CD4-positive, CD25-positive, alpha-beta regulatory T cell (primary cell): Measurements from ENCODE around the gene CD28. TPM values are rescaled to one million over a fixed set of nuclear protein-coding genes. Genes with fewer than 3 reads are reported as not detected.

Experiments used
- ATAC-seq, 2 donors: fragments of 150-1000 bp; cut with Tn5 transposase; one replicate each; pipeline ENCODE4 v1.10.0; 2021; ENCODE audit warnings: low read depth in 2 of 2, moderate number of reproducible peaks in 2 of 2, moderate library complexity in 1 of 2
- DNase-seq, 3 donors: peaks; one replicate each; pipeline versions ENCODE4 v3.0.0 to v3.0.0-alpha.2; 2012 to 2022; ENCODE audit warnings: mixed read lengths in 1 of 3
- H3K27ac ChIP-seq: one replicate; pipeline ENCODE4 v1.7.0; 2013; ENCODE audit warnings: mild to moderate bottlenecking, low read length; ENCODE audit not compliant: insufficient read depth, poor library complexity, severe bottlenecking
- H3K27me3 ChIP-seq: one replicate; pipeline ENCODE4 v1.7.0; 2013; ENCODE audit warnings: low read length; ENCODE audit not compliant: control insufficient read depth, insufficient read depth
- H3K36me3 ChIP-seq: one replicate; pipeline ENCODE4 v1.7.0; 2013; ENCODE audit warnings: mild to moderate bottlenecking, low read length, moderate library complexity; ENCODE audit not compliant: control insufficient read depth, insufficient read depth
- H3K4me1 ChIP-seq: 2 replicates; pipeline ENCODE4 v1.7.0; 2013; ENCODE audit warnings: mild to moderate bottlenecking, low read length; ENCODE audit not compliant: insufficient read depth, control insufficient read depth, poor library complexity, severe bottlenecking
- H3K4me3 ChIP-seq: one replicate; pipeline ENCODE4 v1.7.0; 2013; ENCODE audit warnings: low read depth, mild to moderate bottlenecking, low read length, moderate library complexity
- H3K9me3 ChIP-seq, 2 experiments: 1 replicate in 1 of 2; 2 replicates in 1 of 2; pipeline ENCODE4 v1.7.0; 2013; ENCODE audit warnings: low read length in 2 of 2, mild to moderate bottlenecking in 1 of 2, moderate library complexity in 1 of 2; ENCODE audit not compliant: control insufficient read depth in 2 of 2
- H3K27ac Mint-ChIP-seq, 3 donors: one replicate each; pipeline ENCODE4 v1.8.0; 2020 to 2022; ENCODE audit warnings: mild to moderate bottlenecking in 3 of 3, mixed read lengths in 3 of 3, moderate library complexity in 2 of 3
- H3K27me3 Mint-ChIP-seq: one replicate; pipeline ENCODE4 v1.8.0; 2022; ENCODE audit warnings: mild to moderate bottlenecking, mixed read lengths
- H3K36me3 Mint-ChIP-seq: one replicate; pipeline ENCODE4 v1.8.0; 2020; ENCODE audit warnings: mixed read lengths
- H3K4me1 Mint-ChIP-seq, 4 donors: one replicate each; pipeline ENCODE4 v1.8.0; 2020 to 2022; ENCODE audit warnings: mixed read lengths in 4 of 4, mild to moderate bottlenecking in 1 of 4
- H3K4me3 Mint-ChIP-seq, 4 donors: one replicate each; pipeline ENCODE4 v1.8.0; 2020 to 2022; ENCODE audit warnings: mild to moderate bottlenecking in 4 of 4, mixed read lengths in 4 of 4, moderate library complexity in 3 of 4
- H3K9me3 Mint-ChIP-seq, 7 donors: one replicate each; pipeline ENCODE4 v1.8.0; 2020 to 2022; ENCODE audit warnings: mixed read lengths in 7 of 7, mild to moderate bottlenecking in 3 of 7, moderate library complexity in 2 of 7
- polyA plus RNA-seq, 4 donors: library from polyadenylated mRNA; unstranded; fragments of 300-500 nt; fragmentation: Illumina TruSeq; gene quantifications; one replicate each; pipeline ENCODE4 v1.2.3, GENCODE V29; 2021
- total RNA-seq: library from RNA; stranded (reverse); gene quantifications from one replicate; pipeline ENCODE4 v1.2.3, GENCODE V29; 2022

The CD28 gene
- total and polyA plus RNA-seq, 5 donors from 2014 or later, result 92.6 to 235 (median 143) TPM

DNA sequence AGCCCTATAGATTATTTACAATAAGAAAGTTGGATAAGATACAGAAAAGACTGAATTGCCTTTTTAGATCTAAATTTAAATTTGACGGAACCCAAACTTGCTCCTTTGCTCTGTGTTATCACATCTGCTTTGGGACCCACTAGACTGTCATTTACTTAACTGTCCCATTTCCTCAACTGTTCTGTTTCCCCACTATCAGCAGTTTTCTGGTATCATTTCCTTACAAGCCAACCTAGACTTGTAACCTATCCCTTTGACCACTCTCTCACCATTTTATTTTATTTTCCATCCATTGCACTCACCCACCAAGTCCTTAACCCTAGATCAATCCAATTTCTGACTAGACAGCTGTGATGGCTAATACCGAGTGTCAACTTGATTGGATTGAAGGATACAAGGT is 38.6 kb upstream of the CD28 start:
- Mint-ChIP-seq H3K4me1 (peaks cover 0 to 14% (median 4%) of the 10 kb centered on the region in 4 donors), H3K27me3 (no peaks in the 10 kb centered on the region), H3K36me3 (no peaks in the 10 kb centered on the region), H3K4me3 (no peak overlapping the region), H3K9me3 (peaks cover 0 to 4% (median 0%) of the 10 kb centered on the region in 7 donors), H3K27ac (peak overlapping the region in 2 of 3 donors; percentile 12 to 26)
- Histone ChIP-seq H3K4me1 (no peaks in the 10 kb centered on the region), H3K27me3 (no peaks in the 10 kb centered on the region), H3K36me3 (no peaks in the 10 kb centered on the region), H3K4me3 (no peak overlapping the region), H3K9me3 (no peaks in the 10 kb centered on the region), H3K27ac (no peak overlapping the region)
- DNase-seq, result no peak
- no peak for ATAC-seq

DNA sequence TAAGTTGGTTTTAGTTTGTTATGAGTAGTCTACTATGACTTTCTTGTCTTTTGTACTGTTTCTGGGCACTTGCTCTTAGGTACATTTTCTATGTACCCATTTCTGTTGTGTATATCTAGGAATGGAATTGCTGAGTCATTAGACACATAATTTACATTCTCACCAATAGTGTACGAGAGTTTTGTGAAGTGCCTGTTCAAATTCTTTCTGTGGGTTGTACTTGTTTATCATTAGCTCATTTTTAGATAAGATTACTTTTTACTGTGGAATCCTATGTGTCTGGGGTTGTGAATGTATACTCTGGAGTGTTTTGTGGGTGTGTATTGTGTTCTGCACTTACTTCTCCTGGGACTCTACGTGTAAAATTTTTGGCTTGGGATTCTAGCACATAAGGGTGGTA is 36.6 kb upstream of the CD28 start:
- no peak overlapping the region for H3K27ac ChIP-seq
- H3K4me3 Mint-ChIP-seq, result no peak overlapping the region
- H3K27me3 ChIP-seq, result no peaks in the 10 kb centered on the region
- no peaks in the 10 kb centered on the region for H3K4me1 ChIP-seq
- H3K27me3 Mint-ChIP-seq, result no peaks in the 10 kb centered on the region
- no peaks in the 10 kb centered on the region for H3K36me3 Mint-ChIP-seq
- no peaks in the 10 kb centered on the region for H3K36me3 ChIP-seq
- no peaks in the 10 kb centered on the region for H3K9me3 ChIP-seq
- peaks cover 0 to 20% (median 7%) of the 10 kb centered on the region in 4 donors for H3K4me1 Mint-ChIP-seq
- no peak for ATAC-seq
- no peak for DNase-seq
- H3K9me3 Mint-ChIP-seq, result peaks cover 0 to 4% (median 0%) of the 10 kb centered on the region in 7 donors
- H3K4me3 ChIP-seq, result no peak overlapping the region
- no peak overlapping the region for H3K27ac Mint-ChIP-seq

DNA sequence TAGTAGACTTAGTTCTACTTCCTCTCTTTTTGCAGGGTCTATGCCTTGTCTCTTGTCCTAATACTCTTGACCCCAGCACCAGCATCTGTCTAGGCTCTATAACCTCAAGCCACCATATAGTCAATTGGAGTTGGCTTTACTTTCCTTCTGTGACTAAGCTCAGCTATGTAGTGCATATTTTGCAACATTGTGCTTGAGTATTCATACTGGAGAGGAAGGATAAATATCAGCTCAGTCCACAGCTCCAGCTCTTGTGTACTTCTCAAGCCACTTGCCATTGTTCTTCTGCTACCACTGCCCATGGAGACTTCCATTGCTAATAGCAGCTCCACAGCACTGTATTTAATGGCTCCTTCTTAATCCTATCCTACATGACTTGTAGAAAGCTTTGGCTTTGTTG is 35.5 kb upstream of the CD28 start:
- Mint-ChIP-seq H3K4me3 (no peak overlapping the region), H3K27ac (no peak overlapping the region), H3K27me3 (no peaks in the 10 kb centered on the region), H3K36me3 (no peaks in the 10 kb centered on the region), H3K4me1 (peaks cover 0 to 20% (median 8%) of the 10 kb centered on the region in 4 donors), H3K9me3 (peaks cover 0 to 4% (median 0%) of the 10 kb centered on the region in 7 donors)
- H3K4me1 ChIP-seq, result no peaks in the 10 kb centered on the region
- no peak for DNase-seq
- no peak overlapping the region for H3K27ac ChIP-seq
- ATAC-seq, result no peak
- no peaks in the 10 kb centered on the region for H3K27me3 ChIP-seq
- H3K4me3 ChIP-seq, result no peak overlapping the region
- H3K9me3 ChIP-seq, result no peaks in the 10 kb centered on the region
- H3K36me3 ChIP-seq, result no peaks in the 10 kb centered on the region

DNA sequence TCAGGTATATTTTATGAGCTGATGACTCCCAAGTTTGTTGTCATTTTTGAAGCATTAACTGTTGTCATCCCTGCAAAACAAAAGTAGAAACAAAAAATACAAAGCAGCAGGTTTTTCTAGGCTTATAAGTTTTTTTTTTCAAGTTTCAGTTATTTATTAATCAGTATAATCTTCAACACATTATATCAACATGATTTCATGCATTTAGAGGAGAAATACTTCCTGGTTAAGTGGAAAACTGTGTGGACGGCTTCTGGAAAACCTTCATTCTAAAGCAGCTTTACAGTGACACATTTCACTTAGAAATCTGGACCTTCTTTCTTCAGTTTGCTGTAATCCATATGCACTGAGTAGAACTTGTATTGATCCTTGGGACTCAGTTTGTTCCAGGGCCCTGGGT is 34.6 kb upstream of the CD28 start:
- H3K4me1 ChIP-seq, result no peaks in the 10 kb centered on the region
- Mint-ChIP-seq H3K36me3 (no peaks in the 10 kb centered on the region), H3K27ac (no peak overlapping the region), H3K4me3 (no peak overlapping the region), H3K4me1 (peaks cover 0 to 16% (median 10%) of the 10 kb centered on the region in 4 donors), H3K27me3 (no peaks in the 10 kb centered on the region), H3K9me3 (peaks cover 0 to 4% (median 0%) of the 10 kb centered on the region in 7 donors)
- H3K27ac ChIP-seq, result no peak overlapping the region
- no peak overlapping the region for H3K4me3 ChIP-seq
- no peak for DNase-seq
- no peaks in the 10 kb centered on the region for H3K36me3 ChIP-seq
- H3K27me3 ChIP-seq, result no peaks in the 10 kb centered on the region
- no peaks in the 10 kb centered on the region for H3K9me3 ChIP-seq
- ATAC-seq, result no peak

DNA sequence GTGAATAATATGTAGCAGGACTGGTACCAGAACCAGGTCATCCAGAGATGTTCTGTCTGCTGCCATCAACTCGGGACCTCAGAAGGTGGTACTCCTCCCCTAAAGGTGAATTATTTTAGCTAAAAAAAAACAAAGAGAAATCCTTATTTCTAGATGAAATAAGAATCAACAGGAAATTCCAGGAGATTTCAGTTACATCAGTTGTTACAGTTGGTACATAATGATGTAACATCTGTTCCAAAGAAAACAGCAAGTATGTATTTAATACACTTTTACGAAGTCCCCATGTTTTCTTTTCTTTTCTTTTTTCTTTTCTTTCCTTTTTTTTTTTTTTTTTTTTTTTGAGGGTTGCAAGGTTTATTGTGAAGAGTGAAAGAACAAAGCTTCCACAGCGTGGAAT is 33.6 kb upstream of the CD28 start:
- no peak overlapping the region for H3K27ac ChIP-seq
- no peaks in the 10 kb centered on the region for H3K36me3 Mint-ChIP-seq
- ATAC-seq (no peak), DNase-seq (no peak)
- no peaks in the 10 kb centered on the region for H3K27me3 ChIP-seq
- H3K36me3 ChIP-seq, result no peaks in the 10 kb centered on the region
- no peak overlapping the region for H3K4me3 ChIP-seq
- no peak overlapping the region for H3K4me3 Mint-ChIP-seq
- no peaks in the 10 kb centered on the region for H3K27me3 Mint-ChIP-seq
- peaks cover 0 to 15% (median 9%) of the 10 kb centered on the region in 4 donors for H3K4me1 Mint-ChIP-seq
- peaks cover 0 to 4% (median 1%) of the 10 kb centered on the region in 7 donors for H3K9me3 Mint-ChIP-seq
- no peaks in the 10 kb centered on the region for H3K9me3 ChIP-seq
- no peaks in the 10 kb centered on the region for H3K4me1 ChIP-seq
- H3K27ac Mint-ChIP-seq, result no peak overlapping the region

DNA sequence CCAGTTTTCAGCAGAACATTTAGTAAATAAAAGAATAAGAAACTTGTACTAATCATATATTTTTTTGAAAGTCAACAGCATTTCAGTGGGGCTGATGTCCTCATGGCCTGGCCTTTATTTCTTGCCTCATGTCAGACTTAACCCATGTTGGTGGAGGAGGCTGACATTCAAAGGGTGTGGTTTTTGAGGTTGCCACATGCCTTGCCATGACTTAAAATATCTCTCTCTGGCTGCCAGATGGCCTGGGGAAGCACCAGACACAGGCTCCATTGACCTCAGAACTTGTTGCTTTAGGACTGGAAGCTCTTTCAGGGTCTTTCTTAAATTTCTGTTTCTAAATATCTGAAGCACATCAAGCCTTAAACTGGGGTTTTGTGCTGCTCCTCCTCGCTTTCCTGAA is 32.5 kb upstream of the CD28 start:
- ATAC-seq, result no peak
- peaks cover 3% of the 10 kb centered on the region for H3K36me3 Mint-ChIP-seq
- no peak overlapping the region for H3K4me3 Mint-ChIP-seq
- H3K4me1 ChIP-seq, result no peaks in the 10 kb centered on the region
- H3K27me3 Mint-ChIP-seq, result peaks cover 2% of the 10 kb centered on the region
- peaks cover 0 to 15% (median 7%) of the 10 kb centered on the region in 4 donors for H3K4me1 Mint-ChIP-seq
- peaks cover 0 to 4% (median 1%) of the 10 kb centered on the region in 7 donors for H3K9me3 Mint-ChIP-seq
- peak overlapping the region in 1 of 3 donors; percentile 47 for H3K27ac Mint-ChIP-seq
- DNase-seq, result peak in 1 of 3 donors; percentile 64
- no peak overlapping the region for H3K4me3 ChIP-seq
- H3K36me3 ChIP-seq, result no peaks in the 10 kb centered on the region
- no peaks in the 10 kb centered on the region for H3K27me3 ChIP-seq
- no peaks in the 10 kb centered on the region for H3K9me3 ChIP-seq
- no peak overlapping the region for H3K27ac ChIP-seq

DNA sequence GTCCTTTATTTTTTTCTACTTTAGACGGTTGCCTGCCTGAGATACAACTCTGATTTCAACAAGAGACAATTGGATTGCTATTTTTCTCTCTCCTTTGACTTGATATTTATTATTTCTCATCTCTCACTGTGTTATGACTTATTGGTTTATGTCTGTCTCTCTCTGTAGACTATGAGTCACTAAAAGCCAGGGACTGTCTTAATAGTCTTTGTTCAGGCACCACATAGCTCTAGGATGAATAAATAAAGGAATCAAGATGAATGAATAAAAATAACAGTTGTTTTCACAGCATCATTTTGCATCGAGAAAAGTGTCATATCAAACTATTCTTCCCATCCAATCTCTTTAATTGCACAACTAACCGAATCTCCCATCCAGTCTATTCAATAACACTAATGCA is 31.4 kb upstream of the CD28 start:
- H3K27me3 Mint-ChIP-seq, result peaks cover 4% of the 10 kb centered on the region
- no peak for ATAC-seq

DNA sequence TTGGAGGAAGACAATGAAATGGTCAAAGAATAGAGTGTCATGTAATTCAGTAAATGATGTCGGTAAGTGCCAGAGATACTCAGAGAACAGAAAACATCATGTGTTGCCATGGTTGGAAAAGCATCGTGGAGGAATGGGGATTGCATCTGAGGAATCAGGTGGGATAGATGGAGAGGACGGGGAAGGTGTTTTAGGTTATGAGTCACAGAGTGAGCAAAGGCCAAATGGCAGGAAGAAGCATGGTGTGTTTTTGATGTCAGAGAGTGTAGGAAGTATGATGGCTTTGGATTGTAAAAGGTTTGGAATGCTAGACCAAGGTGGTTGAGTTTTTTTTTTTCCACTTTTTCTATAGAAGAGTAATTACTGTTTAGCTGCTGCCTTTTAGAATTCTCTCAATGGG is 27.5 kb upstream of the CD28 start:
- DNase-seq (no peak), ATAC-seq (no peak)

More for the DNA sequence above, 31.4 kb upstream of the CD28 start:
- no peaks in the 10 kb centered on the region for H3K36me3 ChIP-seq
- no peak overlapping the region for H3K4me3 Mint-ChIP-seq
- DNase-seq, result no peak
- no peaks in the 10 kb centered on the region for H3K9me3 ChIP-seq
- H3K4me1 Mint-ChIP-seq, result peaks cover 0 to 14% (median 8%) of the 10 kb centered on the region in 4 donors
- no peaks in the 10 kb centered on the region for H3K4me1 ChIP-seq
- no peak overlapping the region for H3K27ac Mint-ChIP-seq
- no peaks in the 10 kb centered on the region for H3K27me3 ChIP-seq
- H3K36me3 Mint-ChIP-seq, result peaks cover 3% of the 10 kb centered on the region
- peaks cover 0 to 4% (median 1%) of the 10 kb centered on the region in 7 donors for H3K9me3 Mint-ChIP-seq
- no peak overlapping the region for H3K27ac ChIP-seq
- no peak overlapping the region for H3K4me3 ChIP-seq

More for the DNA sequence above, 27.5 kb upstream of the CD28 start:
- H3K4me1 Mint-ChIP-seq, result peaks cover 0 to 30% (median 27%) of the 10 kb centered on the region in 4 donors
- H3K27ac ChIP-seq, result no peak overlapping the region
- H3K4me3 Mint-ChIP-seq, result no peak overlapping the region
- no peaks in the 10 kb centered on the region for H3K27me3 ChIP-seq
- no peaks in the 10 kb centered on the region for H3K9me3 ChIP-seq
- H3K4me3 ChIP-seq, result no peak overlapping the region
- no peaks in the 10 kb centered on the region for H3K36me3 ChIP-seq
- H3K27ac Mint-ChIP-seq, result no peak overlapping the region
- H3K27me3 Mint-ChIP-seq, result peaks cover 4% of the 10 kb centered on the region
- peaks cover 6% of the 10 kb centered on the region for H3K4me1 ChIP-seq
- H3K36me3 Mint-ChIP-seq, result peaks cover 10% of the 10 kb centered on the region
- peaks cover 0 to 3% (median 0%) of the 10 kb centered on the region in 7 donors for H3K9me3 Mint-ChIP-seq
